HG03575 (cell line): ENCODE data around the gene LRP3.

Experiments
- ATAC-seq: cut with Tn5 transposase; IDR thresholded peaks from one replicate; pipeline ENCODE4 v1.9.1; 2021; ENCODE audit not compliant: unreplicated experiment, insufficient number of reproducible peaks, low FRiP score; ENCODE audit errors: extremely low read depth

The LRP3 gene

DNA sequence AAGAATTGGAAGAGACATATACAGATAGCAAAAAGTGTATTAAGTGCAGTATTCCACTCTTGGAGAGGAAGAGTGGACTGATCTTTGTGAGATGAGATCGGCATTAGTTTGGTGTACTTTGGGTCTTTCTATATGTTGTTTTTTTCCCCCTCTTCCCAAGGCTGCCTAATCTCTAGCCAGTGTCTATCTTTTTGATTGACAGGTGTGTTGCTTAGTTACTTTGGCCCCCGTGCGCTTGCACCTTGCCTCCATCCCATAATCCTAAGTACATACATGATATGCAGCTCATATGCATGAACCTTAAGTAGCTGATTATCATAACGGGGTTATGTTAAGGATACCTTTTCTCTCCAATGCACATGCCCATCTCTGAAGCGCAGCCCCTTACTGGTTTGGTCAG is 35.8 kb downstream of the LRP3 start:
- no peak for ATAC-seq

DNA sequence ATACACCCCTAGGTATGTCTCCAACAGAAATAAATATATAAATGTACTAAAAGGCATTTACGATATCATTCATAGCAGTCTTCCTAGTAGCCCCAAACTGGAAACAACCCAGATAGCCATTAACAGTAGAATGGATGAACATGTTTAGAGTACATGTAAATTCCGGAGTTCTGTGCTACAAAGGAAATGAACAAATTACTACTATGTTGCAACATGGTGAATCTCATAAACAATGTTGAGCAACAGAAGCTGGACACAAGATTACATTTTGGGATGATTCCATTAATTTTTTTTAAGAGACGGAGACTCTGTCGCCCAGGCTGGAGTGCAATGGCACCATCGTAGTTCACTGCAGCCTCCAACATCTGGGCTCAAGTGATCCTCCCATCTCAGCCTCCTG is 37.4 kb downstream of the LRP3 start:
- ATAC-seq, result no peak

DNA sequence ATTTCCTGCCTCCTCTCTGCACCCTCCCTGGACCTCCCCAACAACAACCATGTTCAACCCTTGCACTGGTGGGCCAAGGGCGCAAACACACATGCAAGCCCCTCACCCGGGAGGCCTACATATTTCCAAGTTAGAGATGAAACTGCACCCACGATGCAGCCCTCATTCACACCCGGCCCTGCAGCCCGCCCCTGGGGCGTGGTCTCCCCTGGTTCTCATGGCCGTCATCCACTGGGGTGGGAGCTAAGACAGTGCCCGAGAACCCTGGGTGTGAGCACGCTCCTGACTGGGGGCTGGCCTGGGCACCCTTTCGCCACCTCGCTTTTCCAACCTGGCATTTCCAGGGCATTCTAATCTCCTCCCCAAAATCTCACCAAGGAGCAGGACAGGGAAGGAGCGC is 38.5 kb downstream of the LRP3 start:
- no peak for ATAC-seq

DNA sequence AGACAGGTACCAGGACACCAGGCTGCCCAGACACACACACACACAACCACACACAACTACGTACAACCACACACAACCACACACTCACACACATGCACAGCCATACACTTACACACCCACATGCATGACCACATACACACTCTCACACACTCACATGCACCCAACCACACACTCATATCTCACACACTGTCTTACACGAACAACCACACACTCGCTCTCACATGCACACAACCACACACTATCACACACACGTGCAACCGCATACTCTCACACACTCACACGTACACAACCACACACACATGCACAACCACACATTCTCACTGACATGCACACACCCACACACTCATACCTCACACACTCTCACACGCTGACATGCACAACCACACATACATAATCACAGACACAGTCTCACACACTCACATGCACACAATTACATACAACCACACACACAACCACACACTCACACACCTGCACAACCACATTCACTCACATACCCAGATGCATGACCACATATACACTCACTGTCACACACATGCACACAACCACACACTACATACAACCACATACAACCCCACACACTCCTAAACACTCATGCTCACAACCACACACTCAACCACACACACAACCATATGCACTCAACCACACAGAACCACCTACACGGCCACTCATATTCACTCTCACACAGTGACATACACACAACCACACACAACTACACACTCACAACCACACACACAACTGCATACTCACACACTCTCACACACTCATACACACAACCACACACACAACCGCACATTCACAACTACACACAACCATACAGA is 39.1 kb downstream of the LRP3 start:
- no peak for ATAC-seq

DNA sequence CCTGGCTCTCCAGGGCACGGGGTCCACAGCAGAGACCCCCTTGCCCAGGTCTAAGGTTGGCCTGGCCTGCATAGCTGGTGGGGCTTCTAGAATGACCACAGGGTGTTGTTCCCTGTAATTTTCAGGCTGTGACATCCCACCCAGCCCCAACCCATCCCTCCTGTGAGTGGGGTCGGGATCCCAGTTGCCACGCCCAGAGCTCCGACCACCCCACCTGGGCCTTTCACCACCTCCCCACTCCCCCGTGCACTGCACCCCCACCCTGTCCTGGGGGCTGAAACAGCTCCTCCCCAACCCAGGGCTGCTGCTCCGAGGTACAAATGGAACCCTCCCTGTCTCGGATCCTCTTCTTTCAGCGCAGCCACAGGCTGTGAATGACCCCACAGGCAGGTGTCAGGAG is 40.0 kb downstream of the LRP3 start:
- ATAC-seq, result no peak

DNA sequence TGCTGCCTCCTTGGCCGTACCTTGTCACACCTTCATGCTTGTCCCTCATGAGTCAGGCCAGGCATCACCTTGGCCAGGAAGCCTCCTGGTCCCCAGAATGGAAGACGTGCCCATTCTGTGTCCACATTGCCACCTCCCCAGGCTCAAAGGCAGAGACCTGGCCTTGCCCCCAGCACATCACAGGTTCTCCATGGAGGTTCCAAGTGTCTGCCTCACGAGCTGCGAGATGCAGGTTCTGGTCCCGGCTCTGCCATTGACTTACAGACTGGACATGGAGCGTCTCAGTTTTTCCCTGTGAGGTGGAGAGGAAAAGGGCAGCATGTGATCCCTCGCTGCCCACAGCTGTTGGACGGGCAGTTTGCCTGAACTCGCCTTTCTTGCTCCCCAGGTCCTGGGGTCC is 40.6 kb downstream of the LRP3 start:
- ATAC-seq, result no peak

DNA sequence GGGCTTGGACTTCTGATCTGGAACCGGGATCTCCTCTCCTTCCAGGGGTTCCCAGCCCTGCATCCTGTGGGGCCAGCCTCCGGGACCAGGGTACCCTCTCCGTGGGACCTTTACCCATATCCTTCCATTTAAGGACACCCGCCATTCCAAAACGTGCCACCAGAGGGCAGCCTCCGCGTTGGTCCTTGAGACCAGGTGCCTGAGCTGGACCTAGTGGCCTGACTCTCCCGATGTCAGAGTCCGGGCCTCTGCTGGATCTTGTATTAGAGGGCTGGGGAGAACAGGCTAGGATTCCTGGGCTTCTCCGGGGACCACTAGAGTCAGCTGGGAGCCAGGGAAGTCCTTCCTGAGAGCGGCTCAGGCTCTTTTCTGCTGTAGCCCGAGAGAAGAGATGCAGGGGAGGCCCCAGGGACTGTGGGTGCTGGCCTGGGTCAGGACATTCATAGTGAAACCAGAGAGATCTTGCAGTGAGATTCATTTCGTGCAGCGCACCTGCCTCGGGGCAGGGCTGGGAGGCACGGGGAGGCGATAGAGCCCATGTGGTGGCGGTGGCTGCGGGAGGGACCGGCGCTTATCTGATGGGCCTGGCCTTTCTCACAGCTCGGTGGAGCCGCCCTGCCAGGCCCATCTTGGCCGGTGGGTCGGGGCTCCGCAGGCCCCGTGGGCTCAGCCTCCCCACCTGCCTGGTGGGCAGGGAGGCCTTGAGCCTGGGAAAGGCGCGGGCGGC is 41.3 kb downstream of the LRP3 start:
- no peak for ATAC-seq

DNA sequence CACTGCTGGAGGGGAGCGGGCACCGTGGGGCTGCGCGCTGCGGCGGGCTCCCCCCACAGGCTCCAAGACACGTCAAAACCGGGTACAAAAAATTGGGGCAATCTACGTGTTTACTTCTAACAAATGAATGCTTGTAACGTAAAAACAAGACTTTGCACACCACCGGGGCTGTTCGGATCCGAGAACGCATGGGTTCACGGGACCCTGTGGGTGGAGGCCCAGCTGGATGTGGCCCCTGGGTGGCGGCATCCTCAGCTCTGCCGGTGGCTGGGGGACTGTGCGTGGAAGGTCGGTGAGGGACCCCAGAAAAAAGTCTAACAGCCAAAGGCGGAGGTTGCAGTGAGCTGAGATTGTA is 41.8 kb downstream of the LRP3 start:
- ATAC-seq, result no peak

DNA sequence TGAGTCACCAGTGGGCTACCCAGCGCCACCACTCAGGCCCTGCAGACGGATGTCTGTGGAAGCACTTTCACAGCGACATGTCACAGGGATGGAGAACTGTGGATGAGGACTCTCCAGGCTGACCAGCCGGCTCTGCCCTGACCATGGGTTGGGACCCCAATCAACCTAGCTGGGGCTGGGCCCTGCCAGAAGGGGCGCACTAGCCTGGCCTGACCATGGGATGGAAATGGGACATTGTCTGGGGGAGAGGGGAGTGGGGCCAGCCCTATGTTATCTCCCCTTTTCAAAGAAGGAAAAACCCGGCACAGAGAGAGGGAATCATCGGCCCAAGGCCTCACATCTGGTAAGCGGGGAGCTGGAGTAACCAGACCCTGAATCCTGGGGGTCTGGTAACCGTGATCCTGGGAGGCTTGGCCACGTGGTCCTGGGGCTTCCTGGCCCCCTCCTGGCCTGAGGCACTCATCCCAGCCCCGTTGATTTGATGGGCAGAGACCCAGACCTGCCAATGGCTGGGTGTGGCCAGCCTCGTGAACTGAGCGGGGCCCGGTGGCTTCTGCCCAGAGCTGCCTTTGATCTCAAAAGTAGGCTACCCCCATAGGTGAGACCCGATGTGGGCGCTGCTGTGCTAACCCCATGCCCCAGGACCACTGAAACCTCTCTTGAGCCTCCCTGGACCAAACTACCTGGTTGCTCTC is 42.7 kb downstream of the LRP3 start:
- ATAC-seq, result no peak

DNA sequence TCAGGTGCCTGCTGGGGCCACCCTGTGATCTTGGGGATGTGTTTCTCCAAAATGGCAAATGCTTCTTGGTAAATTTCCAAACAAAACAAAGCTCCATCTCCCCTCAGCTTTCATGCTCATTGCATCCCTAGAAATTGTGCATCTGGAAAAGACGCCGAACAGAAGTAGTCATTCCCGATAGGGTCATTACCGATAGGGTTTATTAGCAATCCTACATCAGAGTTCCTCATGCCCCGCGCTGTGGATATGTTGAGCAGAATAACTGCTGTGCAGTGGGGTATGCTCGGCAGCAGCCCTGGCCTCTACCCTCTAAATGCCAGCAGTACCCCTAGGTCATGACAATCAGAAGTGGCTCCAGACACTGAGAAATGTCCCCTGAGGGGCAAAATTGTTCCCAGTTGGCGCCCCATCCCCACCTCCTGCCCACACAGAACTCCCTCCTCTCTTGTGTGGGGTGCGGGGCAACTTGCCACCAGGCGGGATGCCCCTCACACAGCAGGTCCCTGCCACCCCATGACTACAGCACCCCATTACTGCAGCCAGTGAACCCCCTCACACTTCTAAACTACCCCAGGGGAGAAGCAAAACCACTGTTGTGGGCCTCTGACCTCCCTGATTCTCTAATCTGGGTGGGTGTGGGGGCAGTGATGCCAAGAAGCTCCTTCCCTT is 44.5 kb downstream of the LRP3 start:
- no peak for ATAC-seq

DNA sequence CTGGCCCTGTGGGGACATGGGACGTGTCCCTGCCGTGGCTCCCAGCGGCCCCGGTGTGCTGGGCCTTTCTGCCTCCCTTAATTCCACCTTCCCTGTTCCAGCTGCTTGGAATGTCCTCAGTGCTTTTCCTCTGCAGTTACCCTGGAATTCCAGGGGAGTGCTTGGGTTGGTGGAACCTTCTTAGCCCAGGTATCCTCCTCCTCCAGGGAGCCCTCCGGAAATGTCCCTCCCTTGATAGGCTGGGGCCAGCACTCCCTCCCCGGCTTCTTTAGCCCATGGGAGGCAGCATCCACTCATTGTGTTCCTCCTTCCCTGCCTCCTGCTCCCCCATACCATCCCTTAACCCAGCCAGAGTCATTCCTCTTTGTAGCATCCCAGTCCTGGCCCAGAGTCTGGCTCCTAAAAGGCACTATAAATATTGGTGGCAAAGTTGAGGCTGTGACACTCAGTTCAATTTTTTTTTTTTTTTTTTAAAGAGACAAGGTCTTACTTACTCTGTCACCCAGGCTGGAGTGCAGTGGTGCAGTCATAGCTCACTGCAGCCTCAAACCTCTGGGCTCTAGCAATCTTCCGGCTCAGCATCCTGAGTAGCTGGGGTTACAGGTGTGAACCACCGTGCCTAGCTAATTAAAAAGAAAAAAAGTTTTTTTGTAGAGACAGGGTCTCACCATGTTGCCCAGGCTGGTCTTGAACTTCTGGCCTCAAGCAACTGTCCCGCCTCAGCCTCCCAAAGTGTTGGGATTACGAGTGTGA is 45.3 kb downstream of the LRP3 start:
- no peak for ATAC-seq

DNA sequence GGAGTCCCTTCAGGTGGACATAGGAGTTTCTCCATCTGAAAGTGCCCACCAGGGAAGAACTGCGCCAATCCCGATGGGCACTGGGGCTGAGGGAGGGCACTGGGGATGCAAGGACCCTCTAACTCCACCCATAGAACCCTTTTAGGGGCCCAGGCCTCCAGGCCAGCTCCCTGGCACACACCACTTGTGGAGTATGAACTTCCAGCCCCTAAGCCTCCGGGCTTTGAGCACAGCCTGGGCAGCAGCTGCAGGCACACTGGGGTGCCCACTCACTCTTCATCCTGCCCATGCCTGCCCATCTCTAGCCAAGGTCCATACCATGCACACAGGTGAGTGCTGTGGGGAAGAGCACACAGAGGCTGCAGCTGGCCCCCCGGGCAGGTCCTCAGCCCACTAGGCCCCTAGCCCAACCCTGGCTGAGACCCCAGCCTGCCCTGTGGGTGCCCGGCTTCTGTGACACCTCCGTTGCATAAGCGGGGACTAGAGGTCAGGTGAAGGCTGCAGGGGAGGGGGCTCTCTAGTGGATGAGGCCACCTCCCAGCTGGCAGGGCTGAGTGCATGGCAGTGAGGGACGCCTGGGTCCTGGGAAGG is 46.1 kb downstream of the LRP3 start:
- ATAC-seq, result no peak

DNA sequence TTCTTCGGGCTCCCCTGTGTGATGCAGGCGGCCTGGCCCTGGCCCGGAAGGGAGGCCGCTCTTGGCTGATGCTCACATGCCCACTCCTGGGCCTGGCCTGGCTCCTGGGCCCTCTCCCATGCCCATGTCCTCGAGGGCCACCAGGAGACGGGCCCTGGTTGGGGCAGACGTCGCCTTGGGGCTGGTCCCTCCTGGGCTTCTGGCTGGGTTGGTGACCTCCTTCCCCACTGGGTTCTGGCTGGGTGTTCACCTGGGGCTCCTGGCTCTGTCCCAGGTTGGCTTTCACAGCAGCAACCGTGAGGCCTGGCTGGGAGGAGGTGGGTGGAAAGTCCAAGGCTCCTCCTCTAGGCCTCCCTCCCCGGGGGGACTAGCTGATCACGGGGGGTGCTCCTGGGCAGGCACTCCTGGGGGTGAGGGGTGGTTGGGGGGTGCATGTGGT is 47.0 kb downstream of the LRP3 start:
- no peak for ATAC-seq

DNA sequence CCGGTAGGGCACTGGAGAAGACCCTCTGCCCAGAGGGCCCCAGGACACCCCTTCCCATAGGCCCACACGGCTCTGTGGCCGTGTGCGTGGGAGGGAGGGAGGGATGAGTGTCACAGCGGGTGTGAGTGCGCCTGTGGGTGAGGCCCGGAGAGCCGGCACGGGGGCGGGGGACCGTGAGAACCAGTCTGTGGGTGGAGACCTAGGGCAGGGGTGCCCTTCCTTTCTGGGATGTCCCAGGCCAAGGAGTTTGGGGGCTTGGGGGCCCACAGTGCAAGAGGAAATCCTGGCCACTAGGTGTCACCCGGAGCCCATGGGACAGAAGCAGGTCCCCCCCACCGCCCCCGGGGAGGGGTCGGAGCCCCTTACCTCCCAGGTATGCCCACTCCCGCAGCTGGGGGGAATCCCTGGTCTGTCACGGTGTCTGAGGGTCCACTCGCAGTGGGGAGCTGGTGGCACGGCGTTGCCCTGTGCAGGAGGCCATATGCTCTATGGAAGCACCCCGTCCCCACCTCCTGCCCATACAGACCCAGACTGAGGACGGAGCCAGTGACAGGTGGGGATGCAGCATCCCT is 47.5 kb downstream of the LRP3 start:
- no peak for ATAC-seq

DNA sequence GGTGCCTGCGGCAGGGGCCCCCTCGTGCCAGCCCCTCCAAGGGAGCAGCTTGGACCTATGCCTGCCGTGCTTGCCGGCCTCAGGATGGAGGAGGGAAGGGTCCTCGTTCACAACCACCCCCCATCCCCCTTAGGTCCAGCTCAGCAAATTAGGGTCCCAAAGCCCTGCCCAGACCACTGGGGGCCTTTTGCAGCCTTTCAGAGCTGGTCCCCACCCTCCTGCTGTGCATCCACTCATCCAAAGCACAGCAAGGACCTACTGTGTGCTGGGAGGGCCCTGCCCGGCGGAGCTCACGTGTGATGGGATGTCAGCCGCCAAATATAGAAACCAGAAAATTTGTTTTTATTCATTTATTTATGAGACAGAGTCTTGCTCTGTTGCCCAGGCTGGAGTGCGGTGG is 48.0 kb downstream of the LRP3 start:
- no peak for ATAC-seq

DNA sequence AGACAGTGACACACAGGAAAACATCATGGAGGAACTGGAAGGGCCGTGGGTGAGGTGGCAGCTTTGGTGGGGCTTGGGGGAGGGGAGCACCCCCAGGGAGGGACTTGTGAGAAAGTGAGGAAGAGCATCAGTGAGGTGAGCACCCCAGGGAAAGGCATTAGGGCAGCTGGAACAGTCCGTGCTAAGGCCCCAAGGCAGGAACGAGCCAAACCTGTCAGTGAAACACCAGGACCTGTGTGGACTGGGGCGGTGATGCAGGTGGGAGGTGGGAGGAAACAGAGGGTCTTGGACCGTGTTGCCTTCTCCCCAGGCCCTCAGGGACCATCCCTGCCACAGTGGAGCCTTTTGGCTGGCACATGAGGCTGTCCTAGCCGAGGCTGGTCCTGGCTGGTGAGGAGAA is 48.8 kb downstream of the LRP3 start:
- no peak for ATAC-seq

DNA sequence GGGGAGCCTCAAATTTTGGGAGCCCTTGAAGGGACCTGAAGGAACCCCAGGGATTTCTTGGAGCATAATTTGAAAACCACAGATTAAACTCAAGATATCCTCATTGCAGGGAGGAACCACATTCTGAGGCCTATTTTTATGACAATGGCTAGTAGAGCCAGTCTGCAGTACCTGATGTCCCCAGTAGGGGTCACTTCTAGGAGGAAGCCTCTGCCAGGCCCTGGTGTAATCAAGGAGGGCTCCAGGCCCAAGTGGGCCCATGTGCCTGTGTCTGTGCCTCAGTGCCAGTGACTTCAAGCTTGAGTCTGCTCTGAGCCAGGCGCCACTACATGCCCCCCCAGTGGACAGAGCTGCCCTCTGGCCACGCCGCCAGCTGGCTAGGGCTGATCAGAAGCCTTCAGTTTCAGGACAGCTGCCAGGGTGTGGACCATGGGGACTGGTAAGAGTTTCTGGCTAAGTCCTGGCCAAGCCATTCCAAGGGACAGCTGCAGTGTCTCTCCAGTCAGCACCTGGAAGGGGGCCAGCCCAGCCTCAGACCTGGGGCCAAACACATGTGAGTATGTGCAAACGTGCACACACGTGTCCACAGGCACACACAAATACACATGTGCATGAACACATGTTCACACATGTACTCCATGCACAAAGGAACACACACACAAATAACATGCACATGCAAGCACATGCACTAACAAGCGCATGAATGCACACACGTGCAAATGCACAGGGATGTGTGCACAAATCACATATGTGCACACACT is 52.0 kb downstream of the LRP3 start:
- ATAC-seq, result no peak
